Neuronal stem cell (in vitro differentiated cells): ENCODE measurements around the gene MPZL1.

Experiments
- DNase-seq: peaks from one replicate; pipeline ENCODE4 v3.0.0-alpha.2; 2013; ENCODE audit warnings: low spot score
- H2AFZ ChIP-seq: one replicate; pipeline ENCODE4 v1.6.1; 2013; ENCODE audit warnings: mild to moderate bottlenecking, low read length, inconsistent platforms
- H2AK5ac ChIP-seq: 2 replicates; pipeline ENCODE4 v1.6.1; 2013; ENCODE audit warnings: low read depth, mild to moderate bottlenecking, inconsistent platforms, low read length, moderate library complexity, mixed read lengths
- H2BK120ac ChIP-seq: 2 replicates; pipeline ENCODE4 v1.6.1; 2013; ENCODE audit warnings: low read depth, mild to moderate bottlenecking, inconsistent platforms, low read length, moderate library complexity, mixed read lengths
- H2BK12ac ChIP-seq: one replicate; pipeline ENCODE4 v1.6.1; 2013; ENCODE audit warnings: low read length, inconsistent platforms
- H2BK15ac ChIP-seq: 2 replicates; pipeline ENCODE4 v1.6.1; 2013; ENCODE audit warnings: mild to moderate bottlenecking, low read length, inconsistent platforms, mixed read lengths
- H2BK5ac ChIP-seq: one replicate; pipeline ENCODE4 v1.6.1; 2013; ENCODE audit warnings: inconsistent platforms, mild to moderate bottlenecking, low read length, moderate library complexity
- H3K14ac ChIP-seq: one replicate; pipeline ENCODE4 v1.6.1; 2013; ENCODE audit warnings: low read length, inconsistent platforms
- H3K18ac ChIP-seq: 2 replicates; pipeline ENCODE4 v1.6.1; 2013; ENCODE audit warnings: low read length, inconsistent platforms
- H3K23ac ChIP-seq: 2 replicates; pipeline ENCODE4 v1.6.1; 2013; ENCODE audit warnings: low read depth, mild to moderate bottlenecking, mixed read lengths, low read length, inconsistent platforms; ENCODE audit not compliant: poor library complexity
- H3K27ac ChIP-seq: replicated peaks from 3 replicates; pipeline ENCODE4 v1.5.1; 2013; ENCODE audit warnings: low read length, inconsistent platforms
- H3K27me3 ChIP-seq, 3 experiments: 2 replicates each; pipeline ENCODE4 v1.6.1; 2013; ENCODE audit warnings: low read length in 3 of 3, mild to moderate bottlenecking in 2 of 3, inconsistent platforms in 1 of 3, low read depth in 1 of 3, mixed read lengths in 1 of 3, moderate library complexity in 1 of 3; ENCODE audit not compliant: control insufficient read depth in 3 of 3, insufficient read depth in 3 of 3
- H3K36me3 ChIP-seq, 2 donors: replicated peaks in 1 of 2; 2 replicates each; pipeline ENCODE4 v1.6.1; 2013; ENCODE audit warnings: low read length in 2 of 2; ENCODE audit not compliant: control insufficient read depth in 2 of 2, insufficient read depth in 2 of 2
- H3K4ac ChIP-seq: 2 replicates; pipeline ENCODE4 v1.6.1; 2013; ENCODE audit warnings: inconsistent platforms, mild to moderate bottlenecking, low read length, moderate library complexity
- H3K4me1 ChIP-seq, 2 donors: 1 replicate in 1 of 2; 2 replicates in 1 of 2; pipeline ENCODE4 v1.6.1; 2013; ENCODE audit warnings: low read length in 2 of 2, low read depth in 1 of 2; ENCODE audit not compliant: control insufficient read depth in 2 of 2, insufficient read depth in 1 of 2
- H3K4me2 ChIP-seq: one replicate; pipeline ENCODE4 v1.6.1; 2013; ENCODE audit warnings: mild to moderate bottlenecking, low read length, inconsistent platforms; ENCODE audit not compliant: insufficient read depth, poor library complexity, severe bottlenecking
- H3K4me3 ChIP-seq, 2 donors: 2 replicates each; pipeline ENCODE4 v1.5.1; 2013; ENCODE audit warnings: low read length in 2 of 2, mild to moderate bottlenecking in 2 of 2, inconsistent platforms in 1 of 2, moderate library complexity in 1 of 2
- H3K79me1 ChIP-seq: one replicate; pipeline ENCODE4 v1.6.1; 2013; ENCODE audit warnings: low read depth, mild to moderate bottlenecking, inconsistent platforms, low read length, moderate library complexity
- H3K9ac ChIP-seq: one replicate; pipeline ENCODE4 v1.6.1; 2013; ENCODE audit warnings: mild to moderate bottlenecking, low read depth, low read length, inconsistent platforms; ENCODE audit not compliant: poor library complexity
- H3K9me3 ChIP-seq, 2 donors: replicated peaks in 1 of 2; 2 replicates each; pipeline versions ENCODE3 to v1.6.1; 2013; ENCODE audit warnings: low read length in 2 of 2, mild to moderate bottlenecking in 2 of 2, inconsistent platforms in 1 of 2, low read depth in 1 of 2, mixed read lengths in 1 of 2, moderate library complexity in 1 of 2; ENCODE audit not compliant: control insufficient read depth in 2 of 2, insufficient read depth in 1 of 2
- H4K8ac ChIP-seq: one replicate; pipeline ENCODE4 v1.6.1; 2013; ENCODE audit warnings: low read depth, mild to moderate bottlenecking, inconsistent platforms, low read length, moderate library complexity
- H4K91ac ChIP-seq: one replicate; pipeline ENCODE4 v1.6.1; 2013; ENCODE audit warnings: low read length, low read depth, mild to moderate bottlenecking, inconsistent platforms; ENCODE audit not compliant: poor library complexity
- WGBS, 2 donors: extraction: QIAGEN DNeasy Blood & Tissue Kit; methylation state at CpG; one replicate each; pipeline ENCODE4 v1.1.7; 2013; ENCODE audit warnings: missing lambda C conversion rate in 2 of 2, mixed read lengths in 1 of 2; ENCODE audit not compliant: insufficient read length in 2 of 2, insufficient replicate concordance in 1 of 2; ENCODE audit errors: extremely low coverage in 2 of 2; 5-methylcytosine and 5-hydroxymethylcytosine counted together

The MPZL1 gene

DNA sequence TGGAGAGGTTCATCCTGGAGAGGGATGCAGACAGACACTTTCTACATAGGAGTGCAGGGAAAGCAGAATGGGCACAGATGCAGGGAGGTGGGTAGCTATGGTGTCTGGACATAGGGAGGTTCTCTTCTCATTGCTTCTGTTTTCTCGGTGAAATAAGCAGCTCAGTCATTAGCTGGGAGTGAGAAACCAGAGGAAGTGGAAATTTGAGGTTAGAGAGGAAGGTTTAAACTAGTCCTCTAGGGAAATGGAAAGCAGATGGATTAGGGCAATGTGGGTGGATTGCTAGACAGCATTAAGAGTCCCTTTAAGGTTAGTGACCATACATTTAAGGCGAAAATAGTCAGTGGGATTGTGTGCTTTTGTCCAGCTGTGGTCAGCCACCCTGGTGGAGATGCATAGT is 39.6 kb downstream of the MPZL1 start:
- Histone ChIP-seq H3K4me1 (peaks cover 0 to 5% of the 10 kb centered on the region in 2 donors), H3K23ac (no peak overlapping the region), H3K4me3 (no peak overlapping the region), H3K79me1 (peaks cover 2% of the 10 kb centered on the region), H2BK120ac (no peak overlapping the region), H3K9ac (no peak overlapping the region), H3K36me3 (peaks cover 2 to 9% of the 10 kb centered on the region in 2 donors), H3K4me2 (no peak overlapping the region), H3K14ac (no peak overlapping the region), H2AFZ (no peak overlapping the region), H3K18ac (no peak overlapping the region), H2BK15ac (no peak overlapping the region), H4K91ac (no peak overlapping the region), H3K27me3 (no peaks in the 10 kb centered on the region), H4K8ac (no peak overlapping the region), H3K4ac (no peak overlapping the region), H2BK5ac (no peak overlapping the region), H2AK5ac (no peak overlapping the region), H3K27ac (no peak overlapping the region), H3K9me3 (no peaks in the 10 kb centered on the region), H2BK12ac (no peak overlapping the region)
- no CpG with 5 or more reads among the region's 2 CpGs for WGBS, 2 donors
- no peak for DNase-seq

DNA sequence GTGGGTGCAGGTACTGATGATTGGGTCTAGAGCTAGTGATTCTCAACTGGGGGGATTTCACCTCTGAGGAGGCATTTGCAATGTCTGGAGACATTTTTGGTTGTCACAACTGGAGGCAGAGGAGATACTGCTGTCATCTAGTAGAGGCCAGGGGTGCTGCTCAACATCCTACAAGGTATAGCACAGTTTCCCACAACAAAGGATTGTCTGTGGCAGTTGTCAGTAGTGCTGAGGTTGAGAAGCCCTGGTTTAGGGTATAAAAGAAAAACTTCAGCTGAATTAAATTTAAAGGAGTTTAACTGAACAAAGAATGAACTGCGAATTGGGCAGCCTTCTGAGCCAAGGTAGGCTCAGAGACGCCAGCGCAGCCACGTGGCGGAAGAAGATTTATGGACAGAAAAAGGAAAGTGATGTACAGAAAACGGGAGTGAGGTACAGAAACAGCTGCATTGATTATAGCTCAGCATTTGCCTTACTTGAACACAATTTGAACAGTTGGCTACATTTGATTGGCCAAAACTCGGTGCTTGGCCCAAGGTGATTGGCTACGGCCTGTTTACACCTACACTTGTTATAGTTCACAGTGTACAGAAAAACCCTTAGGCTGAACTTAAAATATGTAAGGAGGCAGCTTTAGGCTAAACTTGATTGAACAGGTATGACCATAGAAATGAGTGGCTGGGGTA is 40.4 kb downstream of the MPZL1 start:
- H3K27me3 ChIP-seq: no peaks in the 10 kb centered on the region
- H2BK12ac ChIP-seq: no peak overlapping the region
- no peak for DNase-seq
- H3K14ac ChIP-seq: no peak overlapping the region
- no peak overlapping the region for H2BK15ac ChIP-seq
- no peak overlapping the region for H3K4me2 ChIP-seq
- H2AFZ ChIP-seq: no peak overlapping the region
- H3K4ac ChIP-seq: no peak overlapping the region
- no peak overlapping the region for H3K18ac ChIP-seq
- no peak overlapping the region for H2BK5ac ChIP-seq
- H3K79me1 ChIP-seq: peaks cover 2% of the 10 kb centered on the region
- no peak overlapping the region for H2AK5ac ChIP-seq
- H4K8ac ChIP-seq: no peak overlapping the region
- WGBS, 2 donors: no CpG with 5 or more reads among the region's 8 CpGs
- no peak overlapping the region for H3K9ac ChIP-seq
- H3K4me3 ChIP-seq: no peak overlapping the region
- H3K27ac ChIP-seq: no peak overlapping the region
- no peak overlapping the region for H3K23ac ChIP-seq
- no peak overlapping the region for H2BK120ac ChIP-seq
- peaks cover 4 to 18% of the 10 kb centered on the region in 2 donors for H3K36me3 ChIP-seq
- H4K91ac ChIP-seq: no peak overlapping the region
- no peaks in the 10 kb centered on the region for H3K9me3 ChIP-seq
- H3K4me1 ChIP-seq: peaks cover 0 to 2% of the 10 kb centered on the region in 2 donors

DNA sequence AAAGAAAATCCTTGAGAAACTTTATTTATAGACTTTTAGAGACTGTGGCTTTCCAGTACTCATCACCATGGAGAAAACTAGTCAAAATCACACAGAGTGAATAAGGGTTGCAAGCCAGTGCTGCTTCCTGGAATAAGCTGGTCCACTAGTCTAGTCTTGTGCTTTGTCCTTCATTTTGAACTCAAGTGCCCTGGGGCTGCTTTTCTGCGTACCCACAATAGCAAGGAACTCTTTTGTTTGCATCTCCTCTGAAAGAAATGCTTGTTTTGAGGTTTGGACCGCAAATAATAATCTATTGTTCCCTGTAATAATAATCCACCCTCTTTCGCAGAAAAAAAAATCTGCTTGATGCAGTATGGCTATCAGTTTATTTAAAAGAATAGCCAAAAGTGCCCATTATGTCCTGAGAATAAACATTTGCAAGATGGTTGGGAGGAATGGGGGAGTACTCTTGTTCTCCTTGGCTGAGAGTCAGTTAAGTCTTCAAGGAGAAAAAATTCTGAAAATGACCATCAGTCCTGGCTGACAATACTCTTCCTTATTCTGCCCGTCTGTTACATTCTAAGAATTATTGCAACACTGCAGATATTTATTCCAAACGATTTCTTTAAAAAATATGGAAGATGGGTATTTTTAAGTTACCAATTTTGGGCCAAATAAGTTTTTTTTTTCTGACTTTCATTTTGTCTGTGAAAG is 41.9 kb downstream of the MPZL1 start:
- no peak overlapping the region for H2BK120ac ChIP-seq
- no peak overlapping the region for H3K23ac ChIP-seq
- H3K4ac ChIP-seq: no peak overlapping the region
- WGBS, 2 donors: no CpG with 5 or more reads among the region's 5 CpGs
- H3K79me1 ChIP-seq: peaks cover 2% of the 10 kb centered on the region
- no peak overlapping the region for H3K9ac ChIP-seq
- no peak overlapping the region for H2AK5ac ChIP-seq
- no peak for DNase-seq
- no peak overlapping the region for H3K4me3 ChIP-seq
- H3K36me3 ChIP-seq: peaks cover 9 to 31% of the 10 kb centered on the region in 2 donors
- no peak overlapping the region for H3K4me2 ChIP-seq
- H3K4me1 ChIP-seq: peaks cover 0 to 2% of the 10 kb centered on the region in 2 donors
- H2BK15ac ChIP-seq: no peak overlapping the region
- no peak overlapping the region for H3K18ac ChIP-seq
- H4K91ac ChIP-seq: no peak overlapping the region
- no peak overlapping the region for H4K8ac ChIP-seq
- no peaks in the 10 kb centered on the region for H3K27me3 ChIP-seq
- H3K9me3 ChIP-seq: no peaks in the 10 kb centered on the region
- no peak overlapping the region for H2BK5ac ChIP-seq
- no peak overlapping the region for H3K27ac ChIP-seq
- no peak overlapping the region for H3K14ac ChIP-seq
- no peak overlapping the region for H2AFZ ChIP-seq
- no peak overlapping the region for H2BK12ac ChIP-seq

DNA sequence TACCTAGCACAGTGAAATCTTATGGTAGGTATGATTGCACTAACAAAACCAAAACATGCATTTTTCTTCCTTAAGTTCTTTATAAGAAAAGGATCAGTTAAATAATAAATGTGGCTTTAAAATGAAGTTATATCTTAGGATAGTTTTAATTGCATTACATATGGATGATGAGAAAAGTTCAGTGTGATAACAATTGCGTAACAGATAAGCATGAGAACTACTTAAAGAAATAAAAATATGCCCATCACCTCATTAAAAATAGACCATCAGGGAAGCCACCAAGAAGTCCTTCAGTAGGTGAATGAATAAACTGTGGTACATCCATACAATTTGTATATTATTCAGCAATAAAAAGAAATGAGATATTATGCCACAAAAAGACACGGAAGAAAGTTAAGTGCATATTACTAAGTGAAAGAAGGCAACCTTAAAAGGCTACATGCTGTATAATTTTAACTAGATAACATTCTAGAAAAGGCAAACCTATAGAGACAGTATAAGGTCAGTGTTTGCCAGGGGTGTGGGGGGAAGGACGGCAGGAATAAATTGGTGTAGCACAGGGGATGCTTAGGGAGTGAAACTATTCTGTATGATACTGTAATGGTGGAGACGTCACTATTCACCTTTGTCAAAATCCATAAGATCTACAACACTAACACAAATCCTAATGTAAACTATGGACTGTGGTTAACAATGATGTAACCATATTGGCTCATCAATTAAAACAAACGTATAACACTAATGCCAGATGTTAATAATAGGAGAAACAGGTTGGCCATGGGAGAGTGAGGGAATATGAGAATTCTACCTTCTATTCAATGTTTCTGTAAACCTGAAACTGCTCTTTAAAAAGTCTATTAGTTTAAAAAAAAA is 42.9 kb downstream of the MPZL1 start:
- Histone ChIP-seq H4K8ac (no peak overlapping the region), H3K4me2 (no peak overlapping the region), H4K91ac (no peak overlapping the region), H3K9me3 (no peaks in the 10 kb centered on the region), H3K36me3 (peaks cover 10 to 41% of the 10 kb centered on the region in 2 donors), H3K9ac (no peak overlapping the region), H2BK15ac (no peak overlapping the region), H3K23ac (no peak overlapping the region), H3K27me3 (no peaks in the 10 kb centered on the region), H3K4me1 (peaks cover 0 to 2% of the 10 kb centered on the region in 2 donors), H2AK5ac (no peak overlapping the region), H3K79me1 (no peaks in the 10 kb centered on the region), H2BK12ac (no peak overlapping the region), H3K18ac (no peak overlapping the region), H3K4ac (no peak overlapping the region), H2BK5ac (no peak overlapping the region), H2AFZ (no peak overlapping the region), H2BK120ac (no peak overlapping the region), H3K14ac (no peak overlapping the region), H3K4me3 (no peak overlapping the region), H3K27ac (no peak overlapping the region)
- DNase-seq: no peak
- WGBS, 2 donors: no CpG with 5 or more reads among the region's 5 CpGs
